Fibroblast of skin of scalp (primary cell): Measurements from ENCODE around the gene RBM38. TPM values are rescaled to one million over a fixed set of nuclear protein-coding genes. Genes with fewer than 3 reads are reported as not detected.
"Not testable (repeated sequence)": the region's sequence is repeated elsewhere in the genome, so short reads cannot be mapped to it uniquely, and the experiment has no call there.

ENCODE experiments used
- DNase-seq: peaks from one replicate; pipeline ENCODE4 v3.0.0-alpha.2; 2013
- polyA plus RNA-seq, 2 experiments: library from polyadenylated mRNA; unstranded; fragments of 120-200 nt; gene quantifications; one replicate each; pipeline ENCODE4 v1.2.1, GENCODE V29; 2013; ENCODE audit not compliant: insufficient read length in 2 of 2

Gene RBM38
- 9.2 TPM for polyA plus RNA-seq (2013, experiment 1 of 2; ENCODE audit: insufficient read length)
- polyA plus RNA-seq (2013, experiment 2 of 2; ENCODE audit: insufficient read length) = 10.6 TPM

GRCh38 chr20:57390604-57391438 is at the start of gene RBM38:
TSS of gene RBM38 (plus strand) at chr20:57391396. CDS start at chr20:57391582, 186 bp downstream.
- peak; percentile 79 for DNase-seq

- DNase-seq = no peak
Measured at GRCh38 chr20:57341663-57342062, 49.5 kb upstream of the RBM38 start.

GRCh38 chr20:57342829-57343228 is 48.4 kb upstream of the RBM38 start:
- DNase-seq = peak; percentile 7

- peak; percentile 71 for DNase-seq
Measured at GRCh38 chr20:57346477-57346876, 44.7 kb upstream of the RBM38 start.

- DNase-seq = no peak
Measured at GRCh38 chr20:57347393-57347792, 43.8 kb upstream of the RBM38 start.

- DNase-seq = not testable (repeated sequence)
Measured at GRCh38 chr20:57348200-57348921, 42.8 kb upstream of the RBM38 start.

GRCh38 chr20:57348922-57349574 is 42.1 kb upstream of the RBM38 start:
- not testable (repeated sequence) for DNase-seq

- no peak for DNase-seq
Measured at GRCh38 chr20:57350081-57350710, 41.0 kb upstream of the RBM38 start.

GRCh38 chr20:57350726-57351041 is 40.5 kb upstream of the RBM38 start:
- DNase-seq = not testable (repeated sequence)

GRCh38 chr20:57351042-57351783 is 40.0 kb upstream of the RBM38 start, which contains the start of gene RAE1:
TSS of gene RAE1 (plus strand) at chr20:57351255. CDS start at chr20:57354039, 2,784 bp downstream.
- DNase-seq = peak; percentile 91

GRCh38 chr20:57352305-57352704 is 38.9 kb upstream of the RBM38 start:
- no peak for DNase-seq

GRCh38 chr20:57353351-57353750 is 37.8 kb upstream of the RBM38 start:
- DNase-seq = no peak

GRCh38 chr20:57361517-57361916 is 29.7 kb upstream of the RBM38 start:
- peak; percentile 85 for DNase-seq

GRCh38 chr20:57364451-57364850 is 26.7 kb upstream of the RBM38 start:
- DNase-seq = no peak

GRCh38 chr20:57369596-57369995 is 21.6 kb upstream of the RBM38 start:
- DNase-seq = no peak

GRCh38 chr20:57370316-57370715 is 20.9 kb upstream of the RBM38 start:
- DNase-seq = no peak

- no peak for DNase-seq
Measured at GRCh38 chr20:57371363-57371762, 19.8 kb upstream of the RBM38 start.

- DNase-seq = no peak
Measured at GRCh38 chr20:57372157-57372556, 19.0 kb upstream of the RBM38 start.

- no peak for DNase-seq
Measured at GRCh38 chr20:57372581-57373350, 18.4 kb upstream of the RBM38 start.

- DNase-seq = no peak
Measured at GRCh38 chr20:57374343-57374930, 16.8 kb upstream of the RBM38 start.
